C1 segment of cervical spinal cord (tissue), 14 donors: ENCODE data around the gene PRKX.
"Not testable (repeated sequence)": the region's sequence is repeated elsewhere in the genome, so short reads cannot be mapped to it uniquely, and the experiment has no call there.

Source experiments
- DNase-seq, 14 donors: peaks; one replicate each; lab custom pipeline; 2025; lab: John Stamatoyannopoulos, UW

The PRKX gene

GRCh38 chrX:3713225-3713936 lies at the start of gene PRKX:
PRKX (minus strand) TSS chrX:3713649; CDS start chrX:3713253, 396 bp downstream.
- peak in 11 of 14 donors; percentile 21 to 80 (median 43) for DNase-seq

- no peak for DNase-seq
These were observed 49.7 kb upstream of the PRKX start for GRCh38 chrX:3763111-3763510.

- peak in 1 of 14 donors; percentile 14 for DNase-seq
These were observed 44.1 kb upstream of the PRKX start for GRCh38 chrX:3757510-3758025.

GRCh38 chrX:3748052-3748559 lies 34.7 kb upstream of the PRKX start:
- DNase-seq: no peak

GRCh38 chrX:3743801-3744439 lies 30.5 kb upstream of the PRKX start:
- DNase-seq: no peak

- DNase-seq: not testable (repeated sequence)
These were observed 27.5 kb upstream of the PRKX start for GRCh38 chrX:3740946-3741345.

- DNase-seq: no peak
These were observed 25.1 kb upstream of the PRKX start for GRCh38 chrX:3738509-3738908.

- not testable (repeated sequence) for DNase-seq
These were observed 23.1 kb upstream of the PRKX start for GRCh38 chrX:3736536-3736935.

GRCh38 chrX:3735891-3736290 lies 22.4 kb upstream of the PRKX start:
- DNase-seq: not testable (repeated sequence)

GRCh38 chrX:3734456-3734855 lies 21.0 kb upstream of the PRKX start:
- DNase-seq: not testable (repeated sequence)

GRCh38 chrX:3733043-3733430 lies 19.6 kb upstream of the PRKX start:
- no peak for DNase-seq

GRCh38 chrX:3732326-3733042 lies 19.0 kb upstream of the PRKX start:
- DNase-seq: not testable (repeated sequence)

GRCh38 chrX:3728454-3728853 lies 15.0 kb upstream of the PRKX start:
- no peak for DNase-seq

GRCh38 chrX:3723460-3723859 lies 10.0 kb upstream of the PRKX start:
- not testable (repeated sequence) for DNase-seq

GRCh38 chrX:3717742-3718420 lies 4.4 kb upstream of the PRKX start:
- no peak for DNase-seq

GRCh38 chrX:3715921-3716320 lies 2.5 kb upstream of the PRKX start:
- DNase-seq: no peak

GRCh38 chrX:3714706-3715479 lies 1.4 kb upstream of the PRKX start:
- not testable (repeated sequence) for DNase-seq

GRCh38 chrX:3713937-3714434 lies 537 bp upstream of the PRKX start:
- no peak for DNase-seq

GRCh38 chrX:3712870-3713224 lies 602 bp downstream of the PRKX start:
- DNase-seq: peak in 2 of 14 donors; percentile 32 to 46

GRCh38 chrX:3712051-3712869 lies 1.2 kb downstream of the PRKX start:
- DNase-seq: peak in 6 of 14 donors; percentile 12 to 52 (median 18)
